ENCODE measurements around the gene IGFL4.

DNA sequence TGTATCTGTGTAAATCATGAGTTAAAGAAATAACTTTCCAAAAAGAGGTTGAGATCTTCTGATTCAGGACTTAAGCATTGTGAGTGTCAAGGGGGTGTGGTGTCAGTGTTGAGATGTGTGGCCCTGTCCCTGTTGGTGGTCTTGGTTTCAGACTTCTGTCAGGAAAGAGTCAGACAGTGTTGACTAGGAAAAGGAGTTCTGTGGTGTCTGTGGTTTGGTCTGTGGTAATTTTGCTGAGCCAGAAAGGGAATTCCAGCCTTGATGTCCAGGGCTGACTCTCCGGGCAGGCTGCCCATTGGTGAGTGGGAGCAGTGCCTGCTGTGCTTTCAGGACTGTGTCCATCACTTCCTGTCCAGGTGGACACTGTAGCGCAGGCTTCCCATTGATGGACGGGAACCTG, 39.8 kb upstream of the IGFL4 start:
- TF ChIP-seq, protein P1, sequence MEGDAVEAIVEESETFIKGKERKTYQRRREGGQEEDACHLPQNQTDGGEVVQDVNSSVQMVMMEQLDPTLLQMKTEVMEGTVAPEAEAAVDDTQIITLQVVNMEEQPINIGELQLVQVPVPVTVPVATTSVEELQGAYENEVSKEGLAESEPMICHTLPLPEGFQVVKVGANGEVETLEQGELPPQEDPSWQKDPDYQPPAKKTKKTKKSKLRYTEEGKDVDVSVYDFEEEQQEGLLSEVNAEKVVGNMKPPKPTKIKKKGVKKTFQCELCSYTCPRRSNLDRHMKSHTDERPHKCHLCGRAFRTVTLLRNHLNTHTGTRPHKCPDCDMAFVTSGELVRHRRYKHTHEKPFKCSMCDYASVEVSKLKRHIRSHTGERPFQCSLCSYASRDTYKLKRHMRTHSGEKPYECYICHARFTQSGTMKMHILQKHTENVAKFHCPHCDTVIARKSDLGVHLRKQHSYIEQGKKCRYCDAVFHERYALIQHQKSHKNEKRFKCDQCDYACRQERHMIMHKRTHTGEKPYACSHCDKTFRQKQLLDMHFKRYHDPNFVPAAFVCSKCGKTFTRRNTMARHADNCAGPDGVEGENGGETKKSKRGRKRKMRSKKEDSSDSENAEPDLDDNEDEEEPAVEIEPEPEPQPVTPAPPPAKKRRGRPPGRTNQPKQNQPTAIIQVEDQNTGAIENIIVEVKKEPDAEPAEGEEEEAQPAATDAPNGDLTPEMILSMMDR (IDR thresholded peaks at IDR 0.05; ENCODE audit: poor library complexity), result no peak
- TF ChIP-seq EZH2 (IDR thresholded peaks at IDR 0.05; ENCODE audit: borderline replicate concordance), result no peak

Measured in hepatocyte (in vitro differentiated cells).